ENCODE measurements around the gene TRIO.
"Not testable (repeated sequence)": the region's sequence is repeated elsewhere in the genome, so short reads cannot be mapped to it uniquely, and the experiment has no call there.

The TRIO gene

DNA sequence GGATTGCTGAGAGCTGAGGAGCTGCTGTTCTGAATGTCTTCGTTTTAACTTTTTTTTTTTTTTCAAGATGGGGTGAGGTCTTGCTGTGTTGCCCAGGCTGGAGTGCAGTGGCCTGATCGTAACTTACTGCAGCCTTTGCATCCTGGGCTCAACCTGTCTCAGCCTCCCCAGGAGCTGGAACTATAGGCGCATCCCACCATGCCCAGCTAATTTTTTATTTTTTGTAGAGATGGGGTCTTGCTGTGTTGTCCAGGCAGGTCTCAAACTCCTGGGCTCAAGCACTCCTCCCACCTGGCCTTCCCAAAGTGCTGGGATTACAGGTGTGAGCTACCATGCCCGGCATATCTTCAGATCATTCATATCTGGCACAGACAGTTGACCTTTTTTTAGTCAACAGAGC, 46.5 kb downstream of the TRIO start:
- DNase-seq: no peak

DNA sequence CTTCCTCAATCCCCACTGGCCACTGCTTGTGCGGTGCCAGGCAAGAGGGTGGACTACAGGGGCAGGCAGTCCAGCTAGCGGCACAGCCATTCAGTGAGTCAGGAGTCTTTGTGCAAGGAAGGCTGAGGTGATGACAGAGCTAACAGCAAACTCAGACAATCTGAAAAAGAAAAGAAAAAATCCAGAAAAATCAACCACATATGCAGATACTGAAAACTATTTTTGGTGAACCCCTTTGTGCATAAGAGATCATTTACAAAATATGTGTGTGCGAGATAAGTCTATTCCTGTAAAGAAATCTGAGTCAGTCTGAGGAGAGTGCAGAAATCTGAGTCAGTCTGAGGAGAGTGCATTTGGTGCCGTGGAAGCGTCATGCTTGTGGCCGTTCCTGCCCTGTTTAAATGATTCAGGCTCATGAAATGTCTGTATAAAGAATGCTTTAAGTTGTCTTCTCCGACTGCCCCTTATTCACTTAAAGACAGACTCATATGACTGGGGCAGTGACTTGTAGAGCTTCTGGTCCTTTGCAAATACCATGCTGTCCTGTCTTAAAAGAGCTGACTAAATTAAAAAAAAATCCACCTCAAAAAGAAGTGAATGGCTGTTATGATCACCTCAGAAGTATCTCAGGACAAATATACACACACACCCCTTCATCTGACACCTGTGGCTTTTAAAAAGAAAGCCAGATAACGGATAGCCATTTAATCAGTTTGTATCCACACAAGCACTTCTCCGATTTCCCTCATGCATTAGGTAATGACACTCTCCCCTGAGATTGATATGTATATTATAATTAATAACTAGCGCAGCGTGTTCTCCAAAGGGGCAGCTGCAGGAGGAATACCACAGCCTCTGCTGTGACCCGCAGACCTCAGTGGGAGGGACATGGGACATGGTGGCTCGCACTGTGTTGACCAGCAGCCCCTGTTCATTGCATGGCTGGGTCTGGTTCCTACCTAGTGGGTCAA, 47.3 kb downstream of the TRIO start:
- DNase-seq: no peak

DNA sequence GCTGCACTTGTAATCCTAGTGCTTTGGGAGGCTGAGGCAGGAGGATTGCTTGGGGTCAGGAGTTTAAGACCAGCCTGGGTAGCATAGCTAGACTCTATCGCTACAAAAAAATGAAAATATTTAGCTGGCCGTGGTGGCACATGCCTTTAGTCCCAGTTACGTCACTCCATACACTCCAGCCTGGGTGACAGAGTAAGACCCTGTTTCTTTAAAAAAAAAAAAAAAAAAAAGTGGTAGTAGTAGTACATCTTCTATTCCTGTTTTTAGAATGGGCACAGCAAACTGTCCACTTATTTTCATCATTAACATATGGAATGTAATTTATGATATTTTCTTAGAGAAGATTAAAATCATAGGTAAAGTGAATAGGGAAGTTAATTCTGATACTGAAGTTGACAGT, 48.2 kb downstream of the TRIO start:
- DNase-seq: no peak

DNA sequence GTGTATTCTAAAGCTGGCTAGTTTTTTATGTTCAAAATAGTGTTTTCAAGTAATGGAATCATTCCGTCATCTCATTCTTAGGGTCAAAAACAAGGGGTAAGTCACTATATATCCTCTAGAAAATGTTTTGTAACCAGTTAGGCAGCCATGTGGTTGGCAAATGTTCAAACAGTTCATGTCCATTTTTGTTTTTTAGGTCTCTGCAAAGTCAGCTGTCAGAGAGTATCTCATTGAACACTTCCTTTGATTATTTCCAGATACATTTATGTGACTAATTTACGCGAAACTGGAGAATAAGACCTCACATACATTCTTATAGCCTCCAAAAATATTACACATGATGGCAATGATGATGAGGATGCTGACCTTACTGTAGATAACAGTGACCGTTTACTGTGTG, 50.4 kb downstream of the TRIO start:
- no peak for DNase-seq

DNA sequence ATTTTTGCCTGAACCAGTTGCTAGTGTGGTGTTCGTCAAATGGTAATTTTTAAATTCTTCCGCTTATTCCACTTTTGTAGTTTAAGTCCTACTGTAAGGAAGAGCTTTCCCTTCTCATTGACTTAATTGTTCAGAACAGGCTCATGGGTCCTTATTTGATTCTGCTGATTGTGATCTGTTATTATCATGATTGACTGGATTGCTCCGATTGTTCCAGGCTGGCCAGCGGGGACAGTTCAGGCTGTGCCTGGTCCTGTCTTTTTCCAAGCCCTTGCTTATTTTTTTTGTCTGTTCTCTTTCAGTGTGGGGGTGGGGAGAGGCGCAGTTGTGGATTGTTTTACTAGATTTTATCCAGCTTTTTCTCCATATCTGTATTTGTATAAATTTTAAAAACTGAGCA, 52.4 kb downstream of the TRIO start:
- DNase-seq: no peak

DNA sequence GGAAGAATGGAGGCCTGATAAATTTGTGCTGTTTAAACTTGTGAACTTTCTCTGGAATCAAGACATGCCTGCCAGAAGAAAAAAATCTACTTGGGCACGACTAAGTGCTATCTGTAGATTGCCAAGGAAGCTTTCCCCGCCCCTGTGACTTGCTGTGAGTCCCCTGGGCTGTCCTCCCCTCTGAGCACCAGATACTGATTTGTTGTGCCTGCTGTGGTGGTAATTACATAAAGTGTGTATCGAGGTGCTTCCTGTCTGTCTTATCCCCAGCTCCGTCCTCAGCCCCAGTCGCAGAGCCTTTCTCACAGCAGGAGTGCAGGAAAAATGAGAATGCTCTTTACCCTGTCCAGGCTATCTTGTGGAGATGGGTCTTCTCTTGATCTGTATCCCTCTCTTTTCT, 53.9 kb downstream of the TRIO start:
- no peak for DNase-seq

DNA sequence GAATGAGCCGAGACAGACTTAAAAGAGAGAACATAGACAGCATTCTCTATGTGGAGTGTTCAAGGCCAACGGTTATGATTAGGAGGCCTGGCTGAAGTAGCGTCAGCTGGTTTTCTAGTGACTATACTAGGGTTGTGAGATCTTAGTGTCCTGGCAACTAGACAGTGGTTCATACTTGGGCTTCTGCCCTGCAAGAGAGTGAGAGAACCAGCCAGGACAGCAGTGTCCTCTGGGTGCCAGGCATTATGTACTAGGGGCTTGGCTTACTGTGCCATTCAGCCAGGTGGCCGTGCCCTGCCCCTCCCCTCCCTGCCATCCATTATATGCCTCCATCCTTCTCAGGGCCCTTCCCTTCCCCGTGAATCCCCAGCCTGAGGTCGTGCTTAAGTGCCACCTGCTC, 56.8 kb downstream of the TRIO start:
- DNase-seq: no peak

DNA sequence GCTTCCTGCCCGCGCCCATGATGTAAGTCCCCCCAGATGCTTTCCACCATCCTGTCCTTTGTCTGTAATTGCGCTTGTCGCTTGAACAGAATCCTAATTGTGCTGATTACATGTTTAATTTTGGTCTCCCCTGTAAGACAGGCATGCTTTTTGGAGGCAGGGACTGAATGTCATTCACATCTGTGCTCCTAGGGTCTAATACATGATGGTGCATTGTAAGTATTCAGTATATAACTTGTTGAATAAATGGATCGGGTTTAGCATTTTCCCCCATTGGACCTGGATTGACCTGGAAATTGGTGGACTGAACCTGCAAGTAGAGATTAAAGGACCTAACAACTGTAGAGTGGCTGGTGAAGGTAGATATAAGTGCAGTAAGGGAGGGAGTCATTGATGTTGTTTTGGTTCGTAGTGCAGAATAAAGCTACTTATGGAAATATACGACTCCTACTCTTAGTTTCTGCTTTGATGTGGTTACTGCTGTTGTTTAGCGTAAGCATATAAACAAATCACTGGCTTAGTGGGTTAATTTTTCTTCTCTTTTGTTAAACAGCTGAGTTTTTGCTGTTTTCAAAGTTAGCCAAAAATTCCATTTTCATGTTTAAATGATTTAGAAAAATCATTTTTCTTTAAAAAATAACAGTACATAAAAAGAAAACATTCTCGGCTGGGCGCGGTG, 57.3 kb downstream of the TRIO start:
- no peak for DNase-seq

DNA sequence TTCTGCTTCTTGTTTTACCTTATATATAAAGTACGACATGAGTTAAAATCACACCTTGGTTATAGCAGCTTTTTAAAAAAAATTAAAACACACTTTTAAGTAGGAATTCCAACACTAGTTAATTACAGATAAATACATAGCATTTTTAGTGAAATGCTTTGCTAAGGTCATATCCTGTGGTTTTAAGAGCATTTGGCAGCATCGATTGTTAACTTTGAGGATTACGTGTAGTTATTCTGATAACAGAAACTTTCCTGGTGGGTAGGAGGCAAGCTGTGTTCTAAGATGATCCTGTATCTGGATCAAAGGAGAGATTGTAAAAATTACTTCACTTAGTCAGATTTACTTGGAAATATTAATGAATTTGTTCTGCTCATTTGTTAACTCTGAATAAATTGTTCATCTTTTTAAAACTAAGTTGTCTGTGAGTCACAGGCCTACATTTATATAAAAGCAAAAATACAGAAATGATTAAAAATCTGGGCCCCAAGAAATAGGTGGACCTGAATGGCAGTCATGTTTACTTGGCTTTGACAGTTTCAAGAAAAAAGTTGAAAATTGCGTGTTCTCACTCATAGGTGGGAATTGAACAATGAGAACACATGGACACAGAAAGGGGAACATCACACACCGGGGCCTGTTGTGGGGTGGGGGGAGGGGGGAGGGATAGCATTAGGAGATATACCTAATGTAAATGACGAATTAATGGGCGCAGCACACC, 58.3 kb downstream of the TRIO start:
- no peak for DNase-seq

DNA sequence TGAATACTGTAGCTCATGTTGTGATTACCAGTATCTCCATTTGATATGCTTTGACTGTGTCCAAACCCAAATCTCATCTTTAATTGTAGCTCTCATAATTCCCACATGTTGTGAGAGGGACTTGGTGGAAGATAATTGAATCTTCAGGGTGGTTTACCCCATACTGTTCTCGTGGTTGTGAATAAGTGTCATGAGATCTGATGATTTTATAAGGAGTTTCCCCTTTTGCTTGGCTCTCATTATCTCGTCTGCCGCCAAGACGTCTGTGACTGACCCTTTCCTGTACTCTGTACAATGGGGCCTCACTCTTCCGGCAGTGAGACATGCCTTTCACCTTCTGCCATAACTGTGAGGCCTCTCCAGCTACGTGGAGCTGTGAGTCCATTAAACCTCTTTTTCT, 59.3 kb downstream of the TRIO start:
- no peak for DNase-seq

DNA sequence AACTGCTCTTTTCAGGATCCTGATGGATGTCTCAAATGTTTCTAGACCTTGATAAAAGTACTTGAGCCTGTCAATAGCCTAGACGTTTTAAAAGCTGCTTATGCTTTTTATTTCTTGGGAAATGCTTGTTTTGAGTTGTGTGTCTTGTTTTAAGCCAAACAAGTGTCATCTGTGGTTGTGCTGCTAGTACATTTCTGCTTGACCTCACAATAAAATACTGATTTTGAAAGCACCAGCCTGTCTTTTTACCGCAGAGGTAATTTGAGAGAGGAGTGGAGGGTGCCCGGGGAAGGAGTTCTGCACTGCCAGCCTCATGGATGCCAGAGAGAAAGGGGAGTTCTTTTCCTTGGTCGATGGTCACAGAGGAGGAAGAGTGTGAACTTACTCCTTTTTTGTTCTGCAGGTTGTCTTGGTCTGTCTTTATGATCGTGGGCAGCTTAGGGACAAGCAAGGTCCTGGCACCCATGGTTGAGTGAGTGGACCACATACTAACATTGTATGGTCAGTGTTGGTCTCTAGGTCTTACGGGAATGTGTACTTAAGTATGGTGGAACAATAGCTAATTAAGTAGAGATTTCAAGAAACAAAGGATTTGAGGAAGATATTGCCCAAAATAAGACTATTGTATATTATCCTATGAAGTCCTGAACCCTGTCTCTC, 61.0 kb downstream of the TRIO start:
- DNase-seq: no peak

DNA sequence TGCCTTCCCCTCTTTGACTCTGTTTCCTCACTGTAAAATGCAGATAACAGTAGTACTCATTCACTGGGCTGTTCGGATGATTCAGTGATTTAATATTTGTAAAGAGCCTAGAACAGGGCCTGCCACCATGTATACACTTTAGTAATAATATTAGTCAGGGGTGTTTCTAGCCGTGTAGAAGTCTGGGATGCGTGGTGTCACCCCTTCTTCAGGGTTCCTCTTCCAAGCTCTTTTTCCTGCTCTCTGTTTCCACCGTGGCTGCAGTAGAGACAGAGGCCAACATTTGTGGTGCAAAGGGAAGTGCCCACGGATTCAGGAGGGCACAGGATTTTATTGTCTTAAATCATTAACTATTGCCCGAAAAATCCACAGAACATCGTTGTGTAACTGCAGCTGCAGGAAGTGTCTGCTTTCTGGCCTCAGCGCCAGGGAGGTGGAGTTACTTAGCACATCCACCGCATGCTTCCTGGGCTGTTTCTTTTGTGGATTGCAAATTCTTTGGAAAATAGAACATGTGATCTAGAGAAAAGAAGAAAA, 61.7 kb downstream of the TRIO start:
- DNase-seq: no peak

DNA sequence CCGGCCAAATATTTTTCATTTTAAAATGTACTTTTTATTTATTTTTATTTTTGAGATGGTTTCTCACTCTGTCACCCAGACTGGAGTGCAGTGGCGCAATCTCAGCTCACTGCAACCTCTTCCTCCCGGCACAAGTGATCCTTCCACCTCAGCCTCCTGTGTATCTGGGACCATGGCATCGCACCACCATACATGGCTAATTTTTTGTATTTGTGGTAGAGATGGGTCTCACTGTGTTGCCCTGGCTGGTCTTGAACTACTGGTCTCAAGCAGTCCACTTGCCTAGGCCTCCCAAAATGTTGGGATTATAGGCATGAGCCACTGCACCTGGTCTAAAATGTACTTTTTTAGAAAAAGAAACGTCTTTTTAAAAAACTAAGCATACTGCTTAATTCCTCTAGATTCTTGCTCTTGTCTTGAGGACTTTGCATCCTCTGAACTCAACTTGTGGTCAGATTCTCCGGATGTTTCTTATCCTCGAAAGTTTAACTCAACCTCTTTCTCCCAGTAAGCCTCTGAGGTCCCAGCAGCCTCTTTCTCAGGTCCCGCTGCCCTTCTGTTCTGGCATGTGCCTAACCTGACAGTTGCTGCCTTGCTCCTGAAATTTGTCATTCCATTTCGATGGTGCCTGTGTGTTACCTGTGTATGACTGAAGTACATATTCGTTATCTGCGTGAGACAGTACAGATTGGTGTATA, 63.0 kb downstream of the TRIO start:
- no peak for DNase-seq

DNA sequence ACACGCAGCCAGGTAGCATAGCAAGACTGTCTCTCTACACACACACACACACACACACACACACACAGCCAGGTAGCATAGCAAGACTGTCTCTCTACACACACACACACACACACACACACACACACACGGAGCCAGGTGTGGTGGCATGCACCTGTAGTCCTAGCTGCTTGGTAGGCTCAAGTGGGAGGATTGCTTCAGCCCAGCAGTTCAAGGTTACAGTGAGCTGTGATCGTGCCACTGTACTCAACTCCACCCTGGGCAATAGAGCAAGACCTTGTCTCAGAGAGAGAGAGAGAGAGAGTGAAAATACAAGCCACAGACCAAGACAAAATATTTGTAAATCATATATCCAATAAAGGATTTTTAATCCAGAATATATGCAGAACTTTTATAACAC, 64.3 kb downstream of the TRIO start:
- not testable (repeated sequence) for DNase-seq

DNA sequence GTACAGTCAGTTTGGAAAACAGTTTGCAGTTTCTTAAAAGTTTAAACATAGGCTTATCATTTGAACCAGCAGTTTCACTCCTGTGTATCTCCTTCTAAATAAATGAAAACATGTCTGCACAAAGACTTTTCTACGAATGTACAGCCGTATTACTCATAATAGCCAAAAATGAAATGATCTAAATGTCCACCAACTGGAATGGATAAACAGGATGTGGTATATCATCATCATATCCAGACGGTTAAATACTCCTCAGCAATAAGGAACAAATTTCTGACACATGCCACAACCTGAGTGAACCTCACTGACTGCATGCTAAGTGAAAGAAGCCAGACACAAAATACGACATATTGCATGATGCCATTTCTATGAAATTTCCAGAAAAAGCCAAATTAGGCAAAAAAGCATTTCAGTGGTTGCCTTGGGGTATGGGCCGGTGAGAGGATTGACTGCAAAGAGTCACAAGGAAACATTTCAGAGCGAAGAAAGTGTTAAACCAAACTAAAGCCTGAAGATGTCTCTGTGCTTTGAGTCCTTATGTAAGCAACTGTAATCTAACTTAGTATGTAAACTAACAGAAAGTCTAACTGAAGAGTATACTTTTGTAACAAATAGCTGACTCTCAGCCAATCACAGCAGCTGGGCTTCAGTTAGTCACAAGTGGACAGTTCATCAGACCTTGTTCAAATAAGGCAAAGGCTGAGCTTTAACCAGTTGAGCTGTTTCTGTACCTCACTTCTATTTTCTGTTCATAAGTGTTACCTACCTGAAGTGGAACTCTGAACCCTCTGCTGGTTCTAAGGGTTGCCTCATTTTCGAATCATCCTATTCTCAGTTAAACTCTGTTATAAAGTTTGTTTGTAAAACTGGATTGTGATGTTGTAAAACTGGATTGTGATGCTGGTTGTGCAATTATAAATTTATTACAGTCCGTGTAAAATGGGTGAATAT, 65.2 kb downstream of the TRIO start:
- no peak for DNase-seq

DNA sequence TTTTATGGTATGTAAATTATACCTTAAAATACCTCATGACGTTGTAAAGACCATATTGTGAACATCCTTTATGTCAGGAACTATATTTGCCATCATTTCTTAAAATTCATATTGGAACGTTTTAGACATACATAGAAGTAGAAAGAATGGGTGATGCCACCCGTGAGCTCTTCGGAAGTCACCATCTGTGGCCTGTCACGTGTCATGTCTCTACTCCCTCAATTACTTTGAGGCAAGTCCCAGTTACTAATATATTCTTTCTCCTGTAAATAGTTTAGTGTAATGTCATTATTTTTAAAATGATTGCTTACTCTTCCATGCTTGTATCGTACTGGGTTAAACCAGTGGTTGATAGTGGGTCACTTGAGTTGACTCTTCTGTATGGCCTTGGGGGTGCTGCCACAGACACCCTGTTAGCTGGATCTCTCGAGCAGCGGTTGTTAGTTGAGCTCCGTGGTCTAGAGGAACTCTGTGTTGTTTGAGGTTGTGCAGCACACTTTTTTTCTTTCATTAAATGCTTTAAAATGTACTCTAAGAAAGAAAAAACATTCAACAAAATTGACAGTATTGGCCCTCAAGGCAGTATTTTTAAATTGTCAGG, 66.2 kb downstream of the TRIO start:
- DNase-seq: no peak

DNA sequence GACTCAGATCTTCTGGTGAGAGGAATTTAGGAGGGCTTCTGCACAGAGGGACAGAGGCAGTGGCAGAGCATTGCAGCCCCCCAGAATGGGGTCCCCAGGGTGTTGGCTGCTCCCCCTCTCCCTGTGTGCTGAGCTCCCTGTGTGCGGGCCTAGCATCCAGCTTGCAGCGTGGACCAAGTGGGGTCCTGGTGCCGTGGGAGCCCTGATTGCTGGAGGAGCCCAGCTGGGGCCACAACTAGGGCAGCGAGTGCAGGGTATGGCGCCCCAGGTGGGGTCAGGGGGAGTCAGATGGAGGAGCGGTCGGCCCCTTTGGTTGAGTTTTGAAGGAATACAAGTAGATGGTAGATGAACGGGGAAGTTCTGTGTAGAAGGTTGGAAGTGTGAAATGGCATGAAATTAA, 66.7 kb downstream of the TRIO start:
- no peak for DNase-seq

DNA sequence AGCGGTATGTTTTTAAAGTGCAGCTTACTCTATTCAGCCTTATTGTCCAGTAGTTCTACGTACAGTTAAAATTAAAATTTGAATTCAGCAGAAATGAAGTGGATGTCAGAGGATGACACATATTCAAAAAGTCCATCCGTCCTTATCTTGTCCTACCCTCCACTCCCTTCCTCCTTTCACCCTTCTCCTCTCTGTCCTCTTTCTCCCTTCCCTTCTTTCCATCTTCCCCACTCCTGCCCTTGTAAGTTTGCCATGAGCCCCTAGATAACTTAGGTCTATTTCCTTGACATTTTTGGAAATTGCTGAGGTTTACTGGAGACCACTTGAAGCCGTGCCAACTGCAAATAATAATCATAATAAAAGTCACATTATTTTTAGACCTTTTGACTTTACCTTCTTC, 67.6 kb downstream of the TRIO start:
- DNase-seq: no peak

DNA sequence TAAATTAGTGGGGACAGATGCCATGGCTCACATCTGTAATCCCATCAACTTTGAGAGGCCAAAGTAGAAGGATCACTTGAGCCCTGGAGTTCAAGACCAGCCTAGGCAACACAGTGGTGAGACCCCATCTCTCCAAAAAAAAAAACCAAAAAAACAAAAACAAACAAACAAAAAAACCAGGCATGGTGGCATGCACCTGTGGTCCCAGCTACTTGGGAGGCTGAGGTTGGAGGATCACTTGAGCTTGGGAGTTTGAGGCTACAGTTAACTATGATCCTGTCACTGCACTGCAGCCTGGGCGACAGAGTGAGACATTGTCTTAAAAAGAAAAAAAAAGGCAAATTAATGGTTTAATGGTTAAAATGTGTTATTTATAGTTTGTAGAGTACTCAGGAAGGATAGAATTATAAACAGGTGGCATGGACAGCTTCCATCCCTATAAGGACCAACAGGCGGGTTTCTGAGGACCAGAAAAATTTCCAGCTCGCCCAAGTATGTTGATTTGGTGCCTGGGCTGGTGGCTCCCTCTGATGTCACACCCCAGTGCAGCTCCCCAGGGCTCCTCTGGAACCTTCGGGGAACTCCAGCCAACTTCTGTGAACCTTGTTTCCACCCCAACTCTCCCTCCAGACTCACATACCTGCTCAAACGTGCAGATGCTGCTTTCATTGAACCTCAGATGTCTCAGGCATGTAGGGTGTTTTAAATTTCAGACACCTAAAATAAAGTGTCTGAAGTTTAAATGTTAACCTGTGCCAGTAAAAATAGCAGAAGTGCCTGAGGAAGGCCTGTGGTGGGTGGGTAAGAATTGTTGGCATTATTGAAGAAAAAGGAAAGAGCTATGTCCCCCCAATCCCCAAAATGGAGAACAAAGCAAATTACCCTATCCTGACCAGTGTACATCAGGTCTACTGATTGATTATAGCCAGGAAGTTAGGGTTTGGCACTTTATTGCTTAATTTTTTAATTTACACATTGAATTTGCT, 69.0 kb downstream of the TRIO start:
- DNase-seq: no peak
